Stimulated activated CD4-positive, alpha-beta T cell treated with anti-CD3 and anti-CD28 coated beads, Interleukin-2, amount 100 ng/mL, for 48 hours (primary cell): ENCODE data around the gene DAO.
A peak's percentile ranks its signal among the peaks of the same experiment; 100 is the strongest.

Experiments used
- DNase-seq, 2 donors: peaks; one replicate each; pipeline ENCODE4 v3.0.0-alpha.2; 2020

The DAO gene

DNA sequence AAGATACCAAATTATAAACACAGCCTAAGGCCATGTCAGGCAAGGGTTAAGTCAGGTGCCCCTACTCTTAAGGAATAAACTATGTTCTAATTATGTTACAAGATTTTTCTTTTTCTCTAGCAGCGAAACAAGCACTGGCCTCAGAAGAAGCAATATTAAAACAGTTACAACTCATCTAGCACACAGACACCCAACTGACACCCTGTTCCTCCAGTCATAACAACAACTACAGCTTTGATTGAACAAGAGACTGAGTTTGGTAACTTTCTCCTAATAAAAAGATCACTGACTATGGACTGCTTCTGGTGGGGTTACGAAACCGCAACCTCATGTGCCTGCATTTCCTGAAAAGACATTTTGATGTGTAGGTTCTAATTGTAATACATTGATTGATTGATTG lies 3.3 kb upstream of the DAO start:
- no peak for DNase-seq

DNA sequence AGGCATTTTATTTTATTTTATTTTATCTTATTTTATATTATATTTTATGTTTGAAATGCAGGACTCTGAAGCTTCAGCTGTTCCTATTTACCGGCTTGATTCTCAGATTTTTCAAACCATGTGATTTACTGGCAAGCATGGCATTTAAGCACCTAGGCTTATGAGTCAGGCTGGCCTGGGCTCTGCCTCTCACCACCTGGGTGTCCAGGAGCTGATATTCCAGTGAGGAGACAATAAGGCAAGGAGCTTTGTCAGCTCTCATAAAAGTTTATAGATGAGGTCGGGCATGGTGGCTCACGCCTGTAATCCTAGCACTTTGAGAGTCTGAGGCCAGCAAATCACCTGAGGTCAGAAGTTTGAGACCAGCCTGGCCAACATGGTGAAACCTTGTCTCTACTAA lies 2.1 kb downstream of the DAO start:
- DNase-seq: no peak

DNA sequence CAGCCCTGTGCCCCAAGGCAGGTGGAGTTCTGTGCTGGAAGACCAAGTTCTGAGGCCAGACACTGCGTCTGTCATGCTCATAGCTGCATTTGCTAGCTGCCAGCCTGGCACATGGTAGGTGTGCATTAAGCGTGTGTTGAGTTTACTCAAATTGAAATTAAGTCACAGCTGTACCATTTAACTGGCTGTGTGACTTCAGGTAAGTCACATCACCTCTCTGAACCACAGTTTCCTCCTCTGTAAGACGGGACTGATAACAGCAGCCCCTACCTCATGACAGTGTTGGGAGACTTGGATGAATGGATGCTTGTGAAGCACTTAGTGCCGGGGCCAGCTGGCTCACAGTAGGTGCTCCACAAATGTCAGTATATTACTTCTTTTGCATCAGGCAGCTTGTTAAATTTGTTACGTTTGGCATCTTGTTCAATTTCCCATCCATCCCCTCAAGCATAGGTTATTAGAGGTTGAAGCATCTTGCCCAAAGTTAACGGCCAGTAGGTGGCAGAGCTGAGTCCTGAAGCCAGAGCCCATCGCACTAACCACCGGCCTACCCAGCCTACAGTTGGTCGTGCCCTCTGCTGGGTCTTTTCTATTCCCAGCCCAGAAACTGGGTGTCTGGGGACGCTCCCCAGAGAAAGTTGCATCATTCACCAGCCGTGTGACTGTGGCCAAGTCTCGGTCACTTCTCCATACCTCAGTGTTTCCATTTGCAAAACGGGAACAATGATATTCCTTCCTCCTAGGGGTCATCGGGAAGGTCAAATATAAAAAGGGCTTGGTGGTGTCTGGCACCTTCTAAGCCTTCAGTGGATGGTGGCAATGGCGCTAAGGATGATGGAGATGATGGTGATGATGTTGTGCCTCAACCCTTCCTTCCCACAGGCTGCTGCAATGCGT lies 4.5 kb downstream of the DAO start:
- DNase-seq: peak; percentile 72 to 78

DNA sequence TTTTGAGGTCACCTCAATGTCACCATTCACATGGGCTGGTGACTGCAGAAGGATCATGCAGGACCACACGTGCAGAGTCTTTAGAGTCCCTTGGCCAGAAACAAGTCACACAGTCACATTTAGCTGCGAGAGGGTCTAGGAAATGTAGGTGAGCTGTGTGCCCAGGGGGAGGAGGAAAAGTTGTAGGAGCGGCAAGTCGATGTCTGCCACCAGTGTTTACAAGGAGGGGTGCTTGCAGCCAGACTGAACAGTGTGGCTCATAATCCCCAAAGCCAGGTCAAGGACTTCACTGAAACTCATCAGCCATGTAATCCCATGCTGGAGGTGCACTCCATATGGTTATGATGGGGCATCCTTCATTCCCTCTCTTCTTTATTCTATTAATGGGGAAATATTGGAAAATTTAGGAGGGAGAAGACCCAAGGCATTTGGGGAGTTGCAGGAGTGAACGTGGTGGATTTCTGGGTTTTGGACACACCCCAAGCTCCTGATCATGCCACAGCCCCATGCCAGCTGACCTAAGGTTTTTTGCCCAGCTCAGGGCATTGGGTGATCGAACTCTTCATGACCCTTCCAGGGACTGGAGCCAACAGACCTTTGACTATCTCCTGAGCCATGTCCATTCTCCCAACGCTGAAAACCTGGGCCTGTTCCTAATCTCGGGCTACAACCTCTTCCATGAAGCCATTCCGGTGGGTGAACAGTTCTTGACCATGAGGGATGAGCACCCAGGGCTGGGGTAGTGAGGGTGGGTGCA lies 7.2 kb downstream of the DAO start:
- DNase-seq: no peak

DNA sequence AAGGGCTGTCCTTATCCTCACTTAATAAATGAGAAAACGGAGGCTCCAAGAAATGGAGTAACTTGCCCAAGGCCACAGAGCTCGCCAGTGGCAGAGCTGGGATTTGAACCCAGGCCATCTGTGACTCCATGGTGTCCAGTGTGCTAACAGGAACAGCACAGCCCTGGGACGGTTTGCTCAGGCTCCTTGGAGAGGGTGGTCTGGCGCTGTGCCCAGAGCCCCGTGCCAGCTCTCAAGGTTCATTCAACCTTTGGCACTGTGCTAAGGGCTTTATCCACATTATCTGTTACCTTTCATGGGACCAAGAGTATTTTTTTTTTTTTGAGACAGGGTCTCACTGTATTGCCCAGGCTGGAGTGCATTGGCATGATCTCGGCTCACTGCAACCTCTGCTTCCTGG lies 8.1 kb downstream of the DAO start:
- no peak for DNase-seq

DNA sequence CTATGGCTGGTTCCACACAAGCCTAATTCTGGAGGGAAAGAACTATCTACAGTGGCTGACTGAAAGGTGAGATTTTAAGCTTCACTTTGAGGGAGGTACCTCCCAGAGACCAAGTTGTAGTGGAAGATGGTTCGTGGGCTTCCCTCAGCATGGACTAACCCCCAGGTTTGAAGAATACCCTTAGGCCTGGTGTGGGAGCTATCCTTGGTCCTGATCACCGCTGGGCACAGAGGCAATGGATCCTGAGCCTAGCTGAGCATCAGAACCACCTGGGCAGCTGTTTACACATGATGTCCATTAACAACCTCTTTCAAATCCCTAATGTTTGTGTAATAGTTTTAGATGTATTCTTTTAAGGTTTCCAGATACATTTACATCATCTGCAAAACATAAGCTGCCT lies 10.3 kb downstream of the DAO start:
- DNase-seq: peak in 1 of 2 donors; percentile 9

DNA sequence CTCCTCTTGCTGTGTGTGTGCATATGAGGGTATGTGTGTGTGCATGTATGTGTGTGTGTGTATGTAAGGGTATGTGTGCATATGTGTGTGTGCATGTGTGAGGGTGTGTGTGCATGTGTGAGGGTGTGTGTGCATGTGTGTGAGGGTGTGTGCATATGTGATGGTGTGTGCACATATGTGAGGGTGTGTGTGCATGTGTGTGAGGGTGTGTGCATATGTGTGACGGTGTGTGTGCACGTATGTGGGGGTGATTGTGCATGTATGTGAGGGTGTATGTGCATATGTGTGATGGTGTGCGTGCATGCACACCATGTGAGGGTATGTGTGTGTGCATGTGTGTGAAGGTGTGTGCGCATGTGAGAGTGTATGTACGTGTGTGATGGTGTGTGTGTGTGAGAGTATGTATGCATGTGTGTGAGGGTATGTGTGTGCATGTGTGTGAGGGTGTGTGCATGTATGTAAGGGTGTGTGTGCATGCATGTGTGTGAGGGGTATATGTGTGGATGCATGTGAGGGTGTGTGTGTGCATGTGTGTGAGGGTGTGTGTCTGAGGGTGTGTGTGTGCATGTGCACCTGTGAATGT lies 15.4 kb downstream of the DAO start:
- DNase-seq: no peak

DNA sequence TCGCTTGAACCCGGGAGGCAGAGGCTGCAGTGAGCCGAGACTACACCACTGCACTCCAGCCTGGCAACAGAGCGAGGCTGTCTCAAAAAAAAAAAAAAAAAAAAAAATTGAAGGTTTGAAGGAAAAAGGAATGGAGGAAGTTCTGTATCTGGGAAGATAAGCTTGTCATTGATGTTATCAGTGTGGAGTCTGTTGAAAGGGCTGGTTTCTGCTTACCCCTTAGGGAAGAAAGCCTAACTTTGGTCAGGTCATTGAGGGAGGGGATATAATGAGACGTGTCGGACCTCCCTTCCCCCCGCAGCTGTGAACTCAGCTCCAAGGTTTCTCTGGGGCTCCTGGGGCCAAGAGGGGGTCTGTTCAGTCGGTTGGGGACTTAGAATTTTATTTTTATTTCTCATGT lies 16.4 kb downstream of the DAO start:
- no peak for DNase-seq

DNA sequence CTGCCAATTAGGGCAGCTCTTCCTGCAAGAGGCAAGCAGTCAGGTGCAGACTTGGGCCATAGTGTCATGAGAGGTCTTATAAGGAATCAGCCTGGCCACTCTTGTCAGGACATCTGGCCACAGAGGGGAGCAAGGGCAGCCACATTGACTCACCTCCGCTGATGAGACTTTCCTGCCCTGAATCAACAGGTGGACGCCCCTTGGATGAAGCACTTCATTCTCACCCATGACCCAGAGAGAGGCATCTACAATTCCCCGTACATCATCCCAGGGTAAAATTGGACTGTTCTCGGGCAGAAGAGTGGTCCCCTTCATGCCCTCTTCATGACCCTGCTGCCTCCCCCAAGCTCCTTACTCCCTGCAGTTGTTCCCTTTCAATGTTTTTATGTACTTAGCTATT lies 16.9 kb downstream of the DAO start:
- DNase-seq: no peak

DNA sequence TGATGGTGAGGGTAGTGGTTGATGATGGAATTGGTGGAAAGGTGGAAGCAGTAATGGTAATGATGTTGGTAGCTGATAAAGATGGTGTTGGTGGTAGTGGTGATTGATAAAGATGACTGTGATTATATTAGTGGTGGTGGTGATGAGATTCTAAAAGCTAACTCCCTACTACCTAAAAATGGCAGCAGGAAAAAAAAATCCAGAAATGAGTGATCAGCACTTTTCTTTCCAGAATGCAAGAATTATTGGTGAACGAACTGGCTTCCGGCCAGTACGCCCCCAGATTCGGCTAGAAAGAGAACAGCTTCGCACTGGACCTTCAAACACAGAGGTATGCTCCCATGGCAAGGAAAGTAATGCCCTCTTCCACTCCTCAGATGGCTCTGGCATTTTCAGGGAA lies 19.3 kb downstream of the DAO start:
- DNase-seq: no peak

DNA sequence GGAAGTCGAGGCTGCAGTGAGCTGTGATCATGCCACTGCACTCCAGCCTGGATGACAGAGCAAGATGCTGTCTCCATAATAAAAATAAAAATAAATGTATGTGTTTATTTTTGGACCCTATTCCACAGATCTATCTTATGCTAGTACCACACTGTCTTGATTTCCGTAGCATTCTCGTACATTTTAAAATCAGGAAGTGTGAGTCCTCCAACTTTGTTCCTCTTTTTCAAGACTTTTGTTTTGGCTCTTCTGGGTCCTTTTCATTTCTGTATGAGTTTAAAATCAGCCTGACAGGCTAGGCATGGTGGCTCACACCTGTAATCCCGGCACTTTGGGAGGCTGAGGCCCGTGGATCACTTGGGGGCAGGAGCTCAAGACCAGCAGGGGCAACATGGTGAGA lies 25.8 kb downstream of the DAO start:
- no peak for DNase-seq

DNA sequence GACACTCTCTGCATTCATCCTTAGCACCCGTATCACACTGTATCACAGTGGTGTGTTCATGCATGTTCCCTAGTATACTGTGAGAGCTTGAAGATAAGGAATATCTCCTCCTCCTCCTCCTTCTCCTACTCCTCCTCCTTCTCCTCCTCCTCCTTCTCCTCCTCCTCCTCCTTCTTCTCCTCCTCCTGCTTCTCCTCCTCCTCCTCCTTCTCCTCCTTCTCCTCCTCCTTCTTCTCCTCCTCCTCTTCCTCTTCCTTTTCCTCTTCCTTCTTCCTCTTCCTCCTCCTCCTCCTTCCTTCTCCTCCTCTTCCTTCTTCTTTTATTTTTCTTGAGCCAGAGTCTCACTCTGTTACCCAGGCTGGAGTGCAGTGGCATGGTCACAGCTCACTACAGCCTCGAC lies 27.1 kb downstream of the DAO start:
- DNase-seq: no peak

DNA sequence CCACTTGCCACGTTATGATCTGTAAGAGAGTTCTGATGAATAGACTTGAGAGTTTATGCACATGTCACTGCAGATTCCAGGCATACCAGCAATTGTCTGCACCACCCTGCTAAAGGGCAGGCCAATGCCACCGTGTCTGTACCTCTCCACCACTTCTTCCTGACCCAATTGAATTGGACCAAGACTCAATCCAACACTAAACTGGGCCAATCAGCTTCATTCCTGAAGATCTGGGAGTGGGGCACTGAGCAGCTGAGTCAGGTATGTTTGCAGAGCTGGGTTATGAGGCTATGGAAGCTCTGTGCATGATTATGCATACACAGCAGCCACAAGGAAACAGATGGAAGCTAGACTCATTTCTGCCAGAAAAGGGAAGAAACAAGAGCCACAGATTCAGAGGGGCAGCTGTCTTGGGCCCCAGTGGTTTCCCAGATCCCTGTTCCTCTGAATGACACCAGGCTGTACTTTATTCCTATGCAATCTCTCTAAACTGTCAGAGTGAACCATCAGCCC lies 28.0 kb downstream of the DAO start:
- DNase-seq: no peak

DNA sequence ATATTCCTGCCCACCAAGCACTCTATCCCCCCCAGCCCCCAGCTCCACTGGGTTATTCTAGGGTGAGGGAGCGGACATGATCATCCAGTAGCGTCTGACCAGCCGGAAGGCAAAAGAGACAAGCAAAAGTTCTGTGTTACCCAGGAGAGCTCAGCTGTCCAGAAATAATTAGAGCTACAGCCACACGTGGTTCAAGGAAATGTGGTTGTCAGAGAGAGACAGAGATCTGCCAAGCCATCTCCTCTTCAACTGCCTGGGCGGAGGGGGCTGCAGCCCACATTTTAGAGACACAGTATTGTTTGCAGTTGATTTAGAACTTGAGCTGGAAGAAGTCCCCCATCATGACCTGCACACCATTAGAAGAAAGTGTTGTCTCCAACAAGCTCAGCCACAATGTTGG lies 30.4 kb downstream of the DAO start:
- no peak for DNase-seq

DNA sequence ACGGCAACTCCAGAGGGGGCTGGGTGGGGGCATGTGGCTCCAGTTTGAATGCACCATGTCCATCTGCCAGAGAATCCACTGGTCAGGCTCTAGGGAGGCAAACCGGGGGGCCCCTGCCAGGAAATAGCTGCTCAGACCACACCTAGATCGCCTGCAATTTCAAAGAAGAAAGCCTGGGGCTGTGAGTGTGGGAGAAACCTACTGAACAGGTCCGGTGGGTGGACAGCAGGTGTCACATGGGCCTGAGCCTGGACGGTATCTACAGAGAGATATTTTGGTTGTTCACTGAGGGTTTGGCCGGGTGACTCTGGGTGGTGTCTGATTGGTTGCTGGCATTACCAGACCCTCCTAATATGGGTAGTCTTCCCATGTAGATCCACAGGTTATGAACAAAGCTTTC lies 32.0 kb downstream of the DAO start:
- no peak for DNase-seq

DNA sequence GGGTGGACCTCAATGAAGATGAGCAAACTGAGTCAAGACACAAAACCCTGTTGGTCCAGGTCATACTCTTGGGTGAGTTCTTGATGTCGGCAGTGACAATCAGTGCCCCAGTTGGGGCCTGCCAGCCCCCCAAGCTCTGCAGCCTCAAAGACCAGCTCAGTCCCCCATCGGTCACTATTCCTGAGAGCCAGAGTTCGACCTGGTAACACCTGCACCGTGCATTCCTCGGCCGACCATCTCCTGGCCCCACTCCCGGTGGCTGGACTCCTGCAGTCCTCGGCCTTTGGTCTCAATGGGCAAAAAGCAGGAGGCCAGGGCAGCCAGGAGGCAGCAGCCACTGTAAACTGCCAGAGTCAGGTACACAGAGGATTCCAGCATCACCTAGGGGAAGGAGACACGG lies 32.5 kb downstream of the DAO start:
- DNase-seq: no peak

DNA sequence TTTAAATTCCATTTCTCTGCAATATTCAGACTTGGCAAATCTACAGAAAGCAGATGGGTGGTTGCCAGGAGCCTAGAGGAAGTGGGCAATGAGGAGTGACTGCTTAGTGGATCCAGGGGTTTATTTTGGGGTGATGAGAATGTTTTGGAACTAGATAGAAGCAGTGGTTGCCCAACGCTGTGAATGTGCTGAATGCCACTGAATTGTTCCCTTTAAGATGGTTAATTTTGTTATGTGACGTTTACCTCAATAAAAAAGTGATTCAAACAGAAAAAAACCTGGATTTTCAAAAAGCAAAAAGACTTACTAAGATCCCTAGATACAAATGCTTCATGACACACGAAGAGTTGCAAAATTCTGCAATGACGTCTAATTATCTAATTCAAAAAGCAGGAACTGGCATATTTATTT lies 34.2 kb downstream of the DAO start:
- no peak for DNase-seq

DNA sequence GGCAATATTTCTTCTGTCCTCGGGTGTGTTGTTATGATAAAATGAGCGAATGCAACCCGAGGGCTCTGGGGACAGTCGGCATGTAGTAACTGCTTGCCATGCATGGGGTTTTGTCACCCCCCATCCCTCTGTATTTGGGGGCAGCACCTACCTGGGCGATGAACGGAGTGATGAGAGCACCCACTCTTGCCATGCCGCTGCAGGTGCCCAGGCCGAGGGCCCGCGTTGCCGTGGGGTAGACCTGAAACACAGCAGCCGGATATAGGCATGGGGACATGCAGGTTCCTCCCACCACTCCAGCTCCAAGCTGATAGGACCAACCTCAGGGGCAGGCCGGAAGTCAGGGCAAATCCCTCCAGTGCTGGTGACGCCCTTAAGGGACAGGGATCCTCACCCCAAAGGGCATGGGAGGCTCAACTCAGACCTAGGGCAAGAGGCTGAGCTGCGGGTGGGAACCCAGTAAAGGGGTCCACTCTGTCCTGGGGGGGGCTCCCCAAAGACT lies 35.8 kb downstream of the DAO start:
- no peak for DNase-seq

DNA sequence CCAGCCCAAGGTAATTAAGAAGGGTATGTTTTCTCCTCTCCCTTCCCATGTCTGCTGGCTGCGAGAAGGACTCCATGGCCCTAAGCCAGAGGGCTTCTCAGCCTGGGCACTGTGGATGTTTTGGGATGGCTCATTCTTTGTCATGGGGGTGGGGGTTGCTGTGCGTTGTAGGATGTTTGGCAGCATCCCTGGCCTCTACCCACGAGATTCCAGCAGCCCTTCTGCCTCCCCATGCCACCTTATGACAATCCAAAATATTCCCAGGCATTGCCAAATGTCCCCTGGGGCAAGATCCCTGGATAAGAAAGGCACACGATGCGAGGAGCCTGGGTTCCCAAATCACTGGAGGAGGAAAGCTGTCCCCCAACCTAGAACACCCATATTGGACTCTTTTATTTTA lies 36.4 kb downstream of the DAO start:
- DNase-seq: no peak

DNA sequence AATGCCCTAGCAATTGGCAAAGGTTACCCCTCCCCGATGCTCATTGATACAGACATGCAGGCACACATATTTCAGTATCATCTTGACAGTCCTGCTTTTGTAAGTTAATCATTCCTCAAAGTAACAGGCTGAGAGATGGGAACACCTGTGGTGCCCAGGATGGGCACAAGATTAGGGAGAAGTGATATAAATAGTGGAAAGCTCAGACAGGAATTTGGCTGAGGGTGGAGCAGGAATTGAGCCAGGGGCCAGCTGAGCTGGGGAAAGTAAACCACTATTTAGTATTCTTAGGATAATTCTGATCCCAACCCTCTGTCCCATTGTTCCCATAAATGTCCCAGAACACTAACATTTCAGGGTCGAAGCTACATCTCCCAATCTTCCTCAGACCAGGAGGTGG lies 38.3 kb downstream of the DAO start:
- DNase-seq: no peak

DNA sequence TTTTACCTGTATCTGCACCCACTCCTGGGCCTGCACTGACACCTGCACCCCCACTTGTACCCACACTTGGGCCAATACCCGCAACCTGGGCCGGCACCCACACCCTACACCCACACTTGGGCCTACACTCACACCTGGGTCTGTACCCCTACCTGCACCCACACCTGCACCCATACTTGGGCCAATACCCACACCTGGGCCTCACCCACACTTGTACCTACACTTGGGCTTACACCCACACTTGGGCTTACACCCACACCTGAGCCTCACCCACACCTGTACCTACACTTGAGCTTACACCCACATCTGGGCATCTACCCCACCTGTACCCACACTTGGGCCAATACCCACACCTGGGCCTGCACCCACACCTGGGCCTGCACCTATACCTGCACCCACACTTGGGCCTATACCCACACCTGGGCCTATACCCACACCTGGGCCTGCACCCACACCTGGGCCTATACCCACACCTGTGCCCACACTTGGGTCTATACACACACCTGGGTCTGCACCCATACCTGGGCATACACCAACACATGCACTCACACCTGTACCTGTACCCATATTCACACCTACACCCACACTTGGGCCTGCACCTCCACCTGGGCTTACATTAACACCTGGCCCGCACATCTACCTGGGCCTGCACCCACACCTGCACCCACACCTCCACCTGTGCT lies 39.2 kb downstream of the DAO start:
- no peak for DNase-seq

DNA sequence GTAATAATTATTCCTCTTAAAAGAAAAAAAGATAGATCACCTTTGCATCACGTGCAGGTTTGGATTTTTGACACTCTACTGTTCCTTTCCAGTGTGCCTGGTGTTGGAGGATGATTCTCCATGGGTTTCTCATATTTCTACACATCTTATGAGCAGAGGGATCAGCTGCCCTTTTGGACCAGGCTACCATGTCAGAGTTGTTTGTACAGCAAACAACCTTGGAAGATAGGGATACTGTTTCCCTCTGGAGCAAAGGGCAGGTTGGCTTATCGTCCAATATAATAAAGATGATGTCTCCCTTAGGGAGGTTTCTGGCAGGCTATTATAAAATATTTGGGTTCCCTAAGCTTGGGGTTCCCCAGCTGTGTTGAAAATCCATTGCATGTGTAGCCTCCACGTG lies 42.1 kb downstream of the DAO start:
- no peak for DNase-seq

DNA sequence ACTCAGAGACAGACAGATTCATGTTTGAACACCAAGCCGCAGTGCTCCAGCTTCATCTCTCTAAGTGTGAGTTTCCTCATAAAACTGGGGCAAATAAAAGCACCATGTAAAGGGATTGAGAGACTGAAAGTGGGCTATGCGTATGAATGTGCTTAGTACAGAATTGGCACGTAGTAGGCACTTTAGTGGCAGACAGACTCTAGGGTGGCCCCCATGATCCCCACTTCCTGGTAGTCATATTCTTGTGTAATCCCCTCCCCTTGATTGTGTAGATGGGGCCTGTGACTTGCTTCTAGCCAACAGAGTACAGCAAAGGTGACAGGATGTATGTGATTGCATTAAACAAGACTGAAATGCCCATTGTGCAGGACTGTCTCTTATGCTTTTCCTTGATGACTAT lies 43.0 kb downstream of the DAO start:
- no peak for DNase-seq
